Vagina (tissue), 2 donors: ENCODE results near the gene FAM83C. TPM values are rescaled to one million over a fixed set of nuclear protein-coding genes. Genes with fewer than 3 reads are reported as not detected.

Experiments
- DNase-seq, 2 donors: peaks; one replicate each; pipeline ENCODE4 v3.0.0-alpha.2; 2017; ENCODE audit errors: extremely low spot score in 2 of 2
- H3K27ac ChIP-seq: fragments of 200-600 bp; sonication (generic); one replicate; pipeline ENCODE4 v1.5.1; 2019
- H3K27me3 ChIP-seq: fragments of 200-600 bp; sonication (generic); one replicate; pipeline ENCODE4 v1.5.1; 2019
- H3K36me3 ChIP-seq, 2 donors: fragments of 200-600 bp; sonication (generic); one replicate each; pipeline ENCODE4 v1.5.1; 2017 to 2019
- H3K4me1 ChIP-seq: fragments of 200-600 bp; sonication (generic); one replicate; pipeline ENCODE4 v1.5.1; 2019
- H3K4me3 ChIP-seq, 2 donors: fragments of 200-600 bp; sonication (generic); 1 replicate in 1 of 2; 2 replicates in 1 of 2; pipeline ENCODE4 v1.5.1; 2016 to 2019
- H3K9me3 ChIP-seq: fragments of 200-600 bp; sonication (generic); one replicate; pipeline ENCODE4 v1.5.1; 2019
- CTCF ChIP-seq, 3 experiments: fragments of 450-650 bp in 2 of 3; fragments of 200-600 bp in 1 of 3; sonication (generic) in 1 of 3; IDR thresholded peaks; one replicate each; pipeline ENCODE4 v1.5.1; 2017 to 2019; ENCODE audit warnings: antibody characterized with exemption in 3 of 3, mild to moderate bottlenecking in 2 of 3, moderate library complexity in 2 of 3
- POLR2A ChIP-seq, 2 donors: fragments of 450-650 bp; IDR thresholded peaks; one replicate each; pipeline ENCODE4 v1.6.1; 2017; ENCODE audit warnings: antibody characterized with exemption in 2 of 2, mild to moderate bottlenecking in 2 of 2, moderate library complexity in 2 of 2
- POLR2AphosphoS5 ChIP-seq, 2 donors: sonication (generic); formaldehyde crosslinking; IDR thresholded peaks; one replicate each; pipeline ENCODE4 v1.9.0; 2017; ENCODE audit warnings: antibody characterized with exemption in 2 of 2, mild to moderate bottlenecking in 2 of 2, low read depth in 1 of 2; ENCODE audit not compliant: insufficient read depth in 1 of 2
- intact Hi-C: fragments of 100-400 bp; cut with DNase I; formaldehyde crosslinking; loops from one replicate; pipeline ENCODE4 v1.15.1; 2023
- total RNA-seq: library from RNA; depleted of rRNA; stranded (reverse); fragments of >200 nt; gene quantifications from one replicate; pipeline ENCODE4 v1.2.3, GENCODE V29; 2016

The FAM83C gene
- total RNA-seq, 1 donor from 2014 or later = 16.9 TPM

GRCh38 chr20:35306931-35307517 is 14.8 kb upstream of the FAM83C start:
- no peak for TF ChIP-seq POLR2A (IDR thresholded peaks at IDR 0.05)
- TF ChIP-seq CTCF (IDR thresholded peaks at IDR 0.05) = peak in 2 of 3 experiments; percentile 14 to 20
- TF ChIP-seq POLR2AphosphoS5 (IDR thresholded peaks at IDR 0.05; ENCODE audit: insufficient read depth in 1 of 2, low read depth in 1 of 2) = peak; percentile 35 to 53
- no peaks in the 10 kb centered on the region for H3K9me3 ChIP-seq
- no peaks in the 10 kb centered on the region for H3K36me3 ChIP-seq
- H3K4me3 ChIP-seq = no peak overlapping the region
- H3K4me1 ChIP-seq = peaks cover 64% of the 10 kb centered on the region
- peak overlapping the region; percentile 75 for H3K27ac ChIP-seq
- no peak for DNase-seq
- intact Hi-C loops = loop anchor here (5.0 kb wide), 1 partner anchor 140 kb away; no protein-coding TSS in a partner anchor
- H3K27me3 ChIP-seq = no peaks in the 10 kb centered on the region

DNA sequence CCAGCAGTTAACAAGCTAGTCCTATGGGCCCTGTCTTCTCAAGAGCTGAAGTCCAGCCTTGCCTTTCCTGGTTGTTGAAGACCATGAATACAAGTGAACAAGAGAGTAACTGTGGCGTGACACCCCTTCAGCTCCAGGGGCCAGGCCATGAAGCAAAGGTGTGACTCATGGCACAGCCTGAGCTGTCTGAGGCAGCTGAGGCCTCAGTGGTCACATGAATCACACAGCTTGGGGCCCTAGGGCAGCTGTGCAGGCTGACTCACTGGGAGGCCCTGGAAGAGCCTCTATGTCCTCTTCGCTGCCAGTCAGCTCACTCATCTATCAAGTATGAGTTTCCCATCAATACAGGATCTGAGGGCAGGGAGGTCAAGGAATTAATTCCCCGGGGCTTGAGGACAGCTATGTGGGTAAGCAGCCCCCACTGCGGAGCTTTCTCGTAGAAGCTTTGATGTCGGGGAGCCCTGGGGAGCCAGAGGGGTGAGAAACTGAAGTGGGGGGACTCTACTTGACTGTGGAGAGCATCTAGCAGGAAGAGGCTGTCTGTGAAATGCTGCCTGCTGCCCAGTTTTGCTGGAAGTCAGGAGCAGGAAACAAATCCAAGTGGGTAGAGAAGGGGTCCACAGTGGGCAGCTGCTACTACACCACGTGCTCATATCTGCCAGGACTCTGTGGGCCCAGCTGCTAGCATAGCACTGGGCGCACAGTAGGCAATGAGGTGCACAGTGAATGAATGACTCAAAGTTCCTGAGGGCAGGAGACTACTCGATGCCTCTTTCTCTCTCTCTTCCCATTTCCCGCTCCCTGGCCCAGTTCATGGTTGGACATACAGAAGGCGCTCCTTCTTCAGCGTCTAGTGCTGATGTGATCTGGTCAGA is 13.7 kb upstream of the FAM83C start:
- H3K27ac ChIP-seq = peak overlapping the region; percentile 75
- intact Hi-C loops = loop anchor here (5.0 kb wide), 1 partner anchor 141 kb away; no protein-coding TSS in a partner anchor
- no peak overlapping the region for H3K4me3 ChIP-seq
- no peaks in the 10 kb centered on the region for H3K36me3 ChIP-seq
- H3K27me3 ChIP-seq = no peaks in the 10 kb centered on the region
- no peaks in the 10 kb centered on the region for H3K9me3 ChIP-seq
- DNase-seq = no peak
- TF ChIP-seq POLR2AphosphoS5 (IDR thresholded peaks at IDR 0.05; ENCODE audit: insufficient read depth in 1 of 2, low read depth in 1 of 2) = peak; percentile 61 to 76
- no peak for TF ChIP-seq CTCF (IDR thresholded peaks at IDR 0.05)
- TF ChIP-seq POLR2A (IDR thresholded peaks at IDR 0.05) = no peak
- H3K4me1 ChIP-seq = peaks cover 53% of the 10 kb centered on the region

GRCh38 chr20:35304956-35305355 is 12.7 kb upstream of the FAM83C start:
- peaks cover 53% of the 10 kb centered on the region for H3K4me1 ChIP-seq
- intact Hi-C loops = loop anchor here (5.0 kb wide), 1 partner anchor 142 kb away; no protein-coding TSS in a partner anchor
- H3K27ac ChIP-seq = peak overlapping the region; percentile 75

GRCh38 chr20:35303735-35304491 is 11.7 kb upstream of the FAM83C start:
- no peaks in the 10 kb centered on the region for H3K27me3 ChIP-seq
- DNase-seq = no peak
- no peak for TF ChIP-seq POLR2A (IDR thresholded peaks at IDR 0.05)
- peak; percentile 10 to 33 for TF ChIP-seq POLR2AphosphoS5 (IDR thresholded peaks at IDR 0.05; ENCODE audit: insufficient read depth in 1 of 2, low read depth in 1 of 2)
- peak; percentile 61 to 90 (median 62) for TF ChIP-seq CTCF (IDR thresholded peaks at IDR 0.05)
- peaks cover 53% of the 10 kb centered on the region for H3K4me1 ChIP-seq
- H3K4me3 ChIP-seq = no peak overlapping the region
- intact Hi-C loops = no loop called here
- no peaks in the 10 kb centered on the region for H3K9me3 ChIP-seq
- H3K36me3 ChIP-seq = no peaks in the 10 kb centered on the region
- peak overlapping the region; percentile 75 for H3K27ac ChIP-seq

More at GRCh38 chr20:35304956-35305355, 12.7 kb upstream of the FAM83C start:
- H3K9me3 ChIP-seq = no peaks in the 10 kb centered on the region
- H3K27me3 ChIP-seq = no peaks in the 10 kb centered on the region
- no peaks in the 10 kb centered on the region for H3K36me3 ChIP-seq
- H3K4me3 ChIP-seq = no peak overlapping the region
- TF ChIP-seq CTCF (IDR thresholded peaks at IDR 0.05) = no peak
- no peak for TF ChIP-seq POLR2A (IDR thresholded peaks at IDR 0.05)
- no peak for TF ChIP-seq POLR2AphosphoS5 (IDR thresholded peaks at IDR 0.05; ENCODE audit: insufficient read depth in 1 of 2, low read depth in 1 of 2)
- DNase-seq = no peak
